K562 (cell line): ENCODE data around the gene ANKLE1. TPM values are rescaled to one million over a fixed set of nuclear protein-coding genes. Genes with fewer than 3 reads are reported as not detected.
A peak's percentile ranks its signal among the peaks of the same experiment; 100 is the strongest.

ENCODE experiments used
- BRD9 ChIP-seq: fragments of 450-650 bp; IDR thresholded peaks from 2 replicates; pipeline ENCODE4 v1.6.1; 2018; ENCODE audit warnings: low read depth; ENCODE audit not compliant: partially characterized antibody
- CBFB ChIP-seq: sonication (generic); formaldehyde crosslinking; IDR thresholded peaks from 2 replicates; pipeline ENCODE4 v1.4.0; 2020; ENCODE audit warnings: mild to moderate bottlenecking, missing genetic modification reagents
- EP300 ChIP-seq: IDR thresholded peaks from 2 replicates; pipeline ENCODE4 v1.6.1; 2012; ENCODE audit warnings: low read length, improper control_type of control experiment
- ETV6 ChIP-seq, 3 experiments: fragments of 150-350 bp in 1 of 3; sonication (generic) in 1 of 3; formaldehyde crosslinking in 1 of 3; IDR thresholded peaks; 2 replicates each; pipeline versions ENCODE4 v1.6.1 to v1.8.0; 2014 to 2022; ENCODE audit warnings: borderline replicate concordance in 2 of 3, low read depth in 2 of 3, antibody characterized with exemption in 1 of 3, low read length in 1 of 3, mild to moderate bottlenecking in 1 of 3, missing genetic modification reagents in 1 of 3
- HDGF ChIP-seq: fragments of 450-650 bp; IDR thresholded peaks from 2 replicates; pipeline ENCODE4 v1.6.1; 2016
- HNRNPH1 ChIP-seq: fragments of 200-400 bp; formaldehyde crosslinking; optimal IDR thresholded peaks from 2 replicates; pipeline ENCODE3; 2017; ENCODE audit warnings: low read depth, mild to moderate bottlenecking, low read length, moderate library complexity
- JUN ChIP-seq, 2 experiments: sonication (generic) in 1 of 2; formaldehyde crosslinking in 1 of 2; IDR thresholded peaks; 2 replicates each; pipeline versions ENCODE4 v1.6.1 to v1.8.0; 2012 to 2022; ENCODE audit warnings: borderline replicate concordance in 2 of 2, mild to moderate bottlenecking in 2 of 2, improper control_type of control experiment in 1 of 2, low read depth in 1 of 2, low read length in 1 of 2, missing genetic modification reagents in 1 of 2
- MCM3 ChIP-seq: fragments of 450-650 bp; IDR thresholded peaks from 2 replicates; pipeline ENCODE4 v1.6.1; 2016
- MEIS2 ChIP-seq: fragments of 450-650 bp; IDR thresholded peaks from 2 replicates; pipeline ENCODE4 v1.6.1; 2014; ENCODE audit warnings: mild to moderate bottlenecking; ENCODE audit not compliant: partially characterized antibody
- NR2C2 ChIP-seq, 2 experiments: fragments of 200-800 bp in 1 of 2; sonication (Bioruptor generic) in 1 of 2; sonication (generic) in 1 of 2; formaldehyde crosslinking in 1 of 2; IDR thresholded peaks; 2 replicates each; pipeline versions ENCODE4 v1.6.1 to v1.8.0; 2016 to 2022; ENCODE audit warnings: mild to moderate bottlenecking in 1 of 2, missing compliant biosample characterization in 1 of 2, missing genetic modification characterization in 1 of 2, missing genetic modification reagents in 1 of 2
- NR4A1 ChIP-seq, 2 experiments: fragments of 250-450 bp in 1 of 2; fragments of 450-650 bp in 1 of 2; sonication (Bioruptor Pico) in 1 of 2; IDR thresholded peaks; 2 replicates each; pipeline versions ENCODE4 v1.4.0 to v1.6.1; 2016 to 2020; ENCODE audit warnings: mild to moderate bottlenecking in 2 of 2, missing compliant biosample characterization in 1 of 2, missing genetic modification characterization in 1 of 2, moderate library complexity in 1 of 2
- RBFOX2 ChIP-seq: fragments of 200-400 bp; formaldehyde crosslinking; IDR thresholded peaks from 2 replicates; pipeline ENCODE4 v1.6.1; 2017; ENCODE audit warnings: low read depth, mild to moderate bottlenecking, low read length, moderate library complexity
- RBM17 ChIP-seq: fragments of 200-400 bp; formaldehyde crosslinking; IDR thresholded peaks from 2 replicates; pipeline ENCODE4 v1.6.1; 2017; ENCODE audit warnings: low read depth, mild to moderate bottlenecking, low read length, borderline replicate concordance
- SLC30A9 ChIP-seq: fragments of 250-450 bp; sonication (Bioruptor Pico); IDR thresholded peaks from 2 replicates; pipeline ENCODE4 v1.8.0; 2022; ENCODE audit warnings: mild to moderate bottlenecking, moderate library complexity
- SP1 ChIP-seq: sonication (generic); formaldehyde crosslinking; IDR thresholded peaks from 2 replicates; pipeline ENCODE4 v1.8.1; 2022; ENCODE audit warnings: mild to moderate bottlenecking, missing genetic modification reagents
- TARDBP ChIP-seq: fragments of 450-650 bp; IDR thresholded peaks from 2 replicates; pipeline ENCODE4 v1.6.1; 2016
- ZBTB7A ChIP-seq: IDR thresholded peaks from 2 replicates; pipeline ENCODE4 v1.6.1; 2011; ENCODE audit warnings: low read depth, mild to moderate bottlenecking, low read length, moderate library complexity, borderline replicate concordance; ENCODE audit not compliant: control insufficient read depth
- ZNF764 ChIP-seq: fragments of 250-450 bp; sonication (Bioruptor Pico); IDR thresholded peaks from 2 replicates; pipeline ENCODE4 v1.4.0; 2020; ENCODE audit warnings: low read depth, mild to moderate bottlenecking, moderate library complexity
- polyA plus RNA-seq, 8 experiments: library from polyadenylated mRNA; depleted of rRNA in 4 of 8; stranded (reverse) in 5 of 8; unstranded in 3 of 8; fragments of >200 nt; fragmentation: Nextera tagmentation in 2 of 8; fragmentation: Illumina TruSeq in 1 of 8; extraction: Ambion mirVana in 2 of 8; extraction: Trizol in 1 of 8; gene quantifications; 2 replicates each; pipeline versions ENCODE4 v1.2.1 to v1.2.3, GENCODE V29; 2011 to 2014; ENCODE audit warnings: inconsistent platforms in 1 of 8, missing spikeins in 1 of 8
- total RNA-seq, 7 experiments: library from RNA; depleted of rRNA in 6 of 7; stranded (reverse); fragments of >200 nt in 6 of 7; fragmentation: Illumina TruSeq in 2 of 7; extraction: Trizol in 2 of 7; gene quantifications; 2 replicates each; pipeline versions ENCODE4 v1.2.1 to v1.2.3, GENCODE V29; 2011 to 2021; ENCODE audit warnings: low replicate concordance in 1 of 7
- TF ChIP-seq, protein P1 (sequence below): fragments of 250-450 bp; sonication (Bioruptor Pico); IDR thresholded peaks from 2 replicates; pipeline ENCODE4 v1.4.0; 2020; ENCODE audit warnings: borderline replicate concordance
- TF ChIP-seq, protein P2 (sequence below): fragments of 450-650 bp; conservative IDR thresholded peaks from 2 replicates; pipeline ENCODE4 v1.6.1; 2016; ENCODE audit warnings: missing genetic modification characterization, low read depth, mild to moderate bottlenecking, missing compliant biosample characterization, moderate library complexity
- TF ChIP-seq, protein P3 (sequence below): sonication (generic); formaldehyde crosslinking; IDR thresholded peaks from 2 replicates; pipeline ENCODE4 v1.8.1; 2023; ENCODE audit warnings: mild to moderate bottlenecking, missing genetic modification reagents
- TF ChIP-seq, protein P4 (sequence below): sonication (generic); formaldehyde crosslinking; IDR thresholded peaks from 2 replicates; pipeline ENCODE4 v1.9.0; 2022; ENCODE audit warnings: mild to moderate bottlenecking, missing genetic modification reagents

Gene ANKLE1
- total and polyA plus RNA-seq, 9 of the 15 experiments (the other 6 are each of a cell fraction or from before 2014, with no cell fraction given): 0.63 to 9.2 (median 2.9) TPM

DNA sequence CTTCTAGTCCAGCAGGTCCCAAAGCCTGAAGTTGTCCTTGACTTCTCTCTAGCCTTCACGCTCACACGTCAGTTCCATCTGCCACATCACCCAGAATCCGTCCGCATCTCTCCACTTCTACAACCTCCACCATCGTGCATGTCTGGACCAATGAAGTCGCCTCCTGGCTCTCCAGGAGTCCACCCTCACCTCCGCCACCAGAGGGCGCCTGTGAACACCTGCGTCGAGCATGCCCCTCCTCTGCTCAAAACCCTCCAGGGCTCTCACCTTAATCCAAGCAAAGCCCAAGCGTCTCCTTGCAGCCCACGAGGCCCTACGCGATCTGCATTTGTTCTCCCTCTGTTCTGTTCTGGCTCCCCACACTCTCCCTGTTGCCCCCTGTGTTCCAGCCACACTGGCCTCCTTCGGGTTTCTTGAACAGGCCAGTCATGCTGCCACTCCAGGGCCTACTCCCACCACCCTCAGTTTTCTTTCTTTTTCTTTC is 20.8 kb upstream of the ANKLE1 start (continued):
- TF ChIP-seq CBFB: no peak
- TF ChIP-seq ZBTB7A: peak; percentile 56; the same call in 1 of the 2 replicates
- TF ChIP-seq, protein P1, sequence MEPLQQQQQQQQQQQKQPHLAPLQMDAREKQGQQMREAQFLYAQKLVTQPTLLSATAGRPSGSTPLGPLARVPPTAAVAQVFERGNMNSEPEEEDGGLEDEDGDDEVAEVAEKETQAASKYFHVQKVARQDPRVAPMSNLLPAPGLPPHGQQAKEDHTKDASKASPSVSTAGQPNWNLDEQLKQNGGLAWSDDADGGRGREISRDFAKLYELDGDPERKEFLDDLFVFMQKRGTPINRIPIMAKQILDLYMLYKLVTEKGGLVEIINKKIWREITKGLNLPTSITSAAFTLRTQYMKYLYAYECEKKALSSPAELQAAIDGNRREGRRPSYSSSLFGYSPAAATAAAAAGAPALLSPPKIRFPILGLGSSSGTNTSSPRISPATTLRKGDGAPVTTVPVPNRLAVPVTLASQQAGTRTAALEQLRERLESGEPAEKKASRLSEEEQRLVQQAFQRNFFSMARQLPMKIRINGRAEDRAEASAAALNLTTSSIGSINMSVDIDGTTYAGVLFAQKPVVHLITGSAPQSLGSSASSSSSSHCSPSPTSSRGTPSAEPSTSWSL: no peak
- no peak for TF ChIP-seq ETV6 (IDR thresholded peaks at IDR 0.05; ENCODE audit: borderline replicate concordance in 1 of 2, low read depth in 2 of 2, low read length in 1 of 2)
- no peak for TF ChIP-seq ETV6 (CRISPR knock-in tag; IDR thresholded peaks at IDR 0.05; ENCODE audit: borderline replicate concordance)
- peak; percentile 73 for TF ChIP-seq BRD9
- no peak for TF ChIP-seq MEIS2
- no peak for TF ChIP-seq JUN (IDR thresholded peaks at IDR 0.05; ENCODE audit: borderline replicate concordance, low read depth, low read length)
- no peak for TF ChIP-seq JUN (CRISPR knock-in tag; IDR thresholded peaks at IDR 0.05; ENCODE audit: borderline replicate concordance)
- TF ChIP-seq MCM3: no peak
- peak; percentile 82; the same call in 1 of the 2 replicates for TF ChIP-seq TARDBP
- TF ChIP-seq ZNF764 (CRISPR knock-in tag): no peak
- TF ChIP-seq NR2C2 (CRISPR knock-in tag; IDR thresholded peaks at IDR 0.05): no peak
- no peak for TF ChIP-seq NR2C2 (tag; IDR thresholded peaks at IDR 0.05)
- no peak for TF ChIP-seq SLC30A9 (CRISPR knock-in tag)
- no peak for TF ChIP-seq NR4A1 (CRISPR knock-in tag; IDR thresholded peaks at IDR 0.05)
- TF ChIP-seq NR4A1 (tag; IDR thresholded peaks at IDR 0.05): no peak
- TF ChIP-seq HDGF: peak; percentile 93; the same call in 1 of the 2 replicates
- TF ChIP-seq, protein P2, sequence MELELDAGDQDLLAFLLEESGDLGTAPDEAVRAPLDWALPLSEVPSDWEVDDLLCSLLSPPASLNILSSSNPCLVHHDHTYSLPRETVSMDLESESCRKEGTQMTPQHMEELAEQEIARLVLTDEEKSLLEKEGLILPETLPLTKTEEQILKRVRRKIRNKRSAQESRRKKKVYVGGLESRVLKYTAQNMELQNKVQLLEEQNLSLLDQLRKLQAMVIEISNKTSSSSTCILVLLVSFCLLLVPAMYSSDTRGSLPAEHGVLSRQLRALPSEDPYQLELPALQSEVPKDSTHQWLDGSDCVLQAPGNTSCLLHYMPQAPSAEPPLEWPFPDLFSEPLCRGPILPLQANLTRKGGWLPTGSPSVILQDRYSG (tag): no peak
- TF ChIP-seq RBFOX2: peak; percentile 55
- TF ChIP-seq RBM17: no peak
- 0 out of 2 replicates have a peak, but pooled peaks have one; percentile 19 for TF ChIP-seq EP300
- TF ChIP-seq HNRNPH1: no peak
- TF ChIP-seq, protein P3, sequence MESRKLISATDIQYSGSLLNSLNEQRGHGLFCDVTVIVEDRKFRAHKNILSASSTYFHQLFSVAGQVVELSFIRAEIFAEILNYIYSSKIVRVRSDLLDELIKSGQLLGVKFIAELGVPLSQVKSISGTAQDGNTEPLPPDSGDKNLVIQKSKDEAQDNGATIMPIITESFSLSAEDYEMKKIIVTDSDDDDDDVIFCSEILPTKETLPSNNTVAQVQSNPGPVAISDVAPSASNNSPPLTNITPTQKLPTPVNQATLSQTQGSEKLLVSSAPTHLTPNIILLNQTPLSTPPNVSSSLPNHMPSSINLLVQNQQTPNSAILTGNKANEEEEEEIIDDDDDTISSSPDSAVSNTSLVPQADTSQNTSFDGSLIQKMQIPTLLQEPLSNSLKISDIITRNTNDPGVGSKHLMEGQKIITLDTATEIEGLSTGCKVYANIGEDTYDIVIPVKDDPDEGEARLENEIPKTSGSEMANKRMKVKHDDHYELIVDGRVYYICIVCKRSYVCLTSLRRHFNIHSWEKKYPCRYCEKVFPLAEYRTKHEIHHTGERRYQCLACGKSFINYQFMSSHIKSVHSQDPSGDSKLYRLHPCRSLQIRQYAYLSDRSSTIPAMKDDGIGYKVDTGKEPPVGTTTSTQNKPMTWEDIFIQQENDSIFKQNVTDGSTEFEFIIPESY (CRISPR knock-in tag): no peak
- TF ChIP-seq, protein P4, sequence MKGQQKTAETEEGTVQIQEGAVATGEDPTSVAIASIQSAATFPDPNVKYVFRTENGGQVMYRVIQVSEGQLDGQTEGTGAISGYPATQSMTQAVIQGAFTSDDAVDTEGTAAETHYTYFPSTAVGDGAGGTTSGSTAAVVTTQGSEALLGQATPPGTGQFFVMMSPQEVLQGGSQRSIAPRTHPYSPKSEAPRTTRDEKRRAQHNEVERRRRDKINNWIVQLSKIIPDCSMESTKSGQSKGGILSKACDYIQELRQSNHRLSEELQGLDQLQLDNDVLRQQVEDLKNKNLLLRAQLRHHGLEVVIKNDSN (CRISPR knock-in tag): no peak
- peak; percentile 50; the same call in 1 of the 2 replicates for TF ChIP-seq SP1 (CRISPR knock-in tag)
